ENCODE measurements around the gene C10orf62. TPM values are rescaled to one million over a fixed set of nuclear protein-coding genes. Genes with fewer than 3 reads are reported as not detected.

Gene C10orf62
- total and polyA plus RNA-seq, 2 of the 13 experiments (the other 11 are each of a cell fraction or from before 2014, with no cell fraction given) = 0.61 to 1.6 TPM

DNA sequence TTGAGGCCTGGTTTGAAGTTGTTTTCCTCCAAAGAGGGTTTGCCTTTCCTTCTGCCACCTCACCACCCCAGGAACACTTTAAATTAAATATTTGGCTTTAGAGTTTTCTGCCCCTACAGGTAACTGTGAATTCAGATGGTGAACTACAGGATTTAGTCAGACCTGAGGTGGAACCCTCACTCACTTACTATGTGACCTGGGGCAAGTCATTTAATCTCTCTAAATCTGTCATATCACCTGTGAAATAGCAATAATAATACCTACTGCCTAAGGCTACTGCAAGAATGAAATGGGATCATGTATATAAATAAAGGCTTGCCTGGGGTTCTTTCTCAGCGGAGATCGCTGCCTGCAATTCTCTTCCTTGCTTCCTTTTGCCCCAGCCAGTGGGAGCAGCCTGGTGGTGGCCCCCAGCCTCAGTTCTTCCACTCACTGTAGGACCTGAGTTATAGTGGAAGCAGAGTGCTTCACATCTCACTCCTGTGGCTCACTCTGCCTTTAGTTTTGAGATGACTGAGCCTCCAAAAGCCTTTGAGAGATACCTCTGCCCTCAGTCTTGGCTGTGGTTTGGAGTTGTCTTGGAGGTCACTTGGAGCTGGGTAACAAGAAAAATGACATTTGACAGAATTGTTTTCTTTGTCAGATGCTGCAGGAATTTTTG is 23.1 kb upstream of the C10orf62 start:
- TF ChIP-seq, protein P1, sequence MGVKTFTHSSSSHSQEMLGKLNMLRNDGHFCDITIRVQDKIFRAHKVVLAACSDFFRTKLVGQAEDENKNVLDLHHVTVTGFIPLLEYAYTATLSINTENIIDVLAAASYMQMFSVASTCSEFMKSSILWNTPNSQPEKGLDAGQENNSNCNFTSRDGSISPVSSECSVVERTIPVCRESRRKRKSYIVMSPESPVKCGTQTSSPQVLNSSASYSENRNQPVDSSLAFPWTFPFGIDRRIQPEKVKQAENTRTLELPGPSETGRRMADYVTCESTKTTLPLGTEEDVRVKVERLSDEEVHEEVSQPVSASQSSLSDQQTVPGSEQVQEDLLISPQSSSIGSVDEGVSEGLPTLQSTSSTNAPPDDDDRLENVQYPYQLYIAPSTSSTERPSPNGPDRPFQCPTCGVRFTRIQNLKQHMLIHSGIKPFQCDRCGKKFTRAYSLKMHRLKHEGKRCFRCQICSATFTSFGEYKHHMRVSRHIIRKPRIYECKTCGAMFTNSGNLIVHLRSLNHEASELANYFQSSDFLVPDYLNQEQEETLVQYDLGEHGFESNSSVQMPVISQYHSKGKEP (CRISPR knock-in tag; IDR thresholded peaks at IDR 0.05) = no peak
- intact Hi-C loops (cut with micrococcal nuclease; ENCODE audit: unreplicated experiment) (no loop called here), in situ Hi-C loops (cut with HindIII; ENCODE audit: extremely low pct_ligation_motif_present, low pct_unique_long_range_greater_than_20kb) (no loop called here)
- Histone ChIP-seq H3K36me3 (replicated peaks in 1 of 2; ENCODE audit: control insufficient read depth in 1 of 2, insufficient read depth in 2 of 2, low read length in 2 of 2) (peaks cover 3 to 8% of the 10 kb centered on the region in 2 experiments; a peak in 3 of 5 replicates), H3K4me2 (ENCODE audit: low read depth, low read length) (no peak overlapping the region), H4K20me1 (ENCODE audit: insufficient read depth, low read length) (no peaks in the 10 kb centered on the region), H3K9ac (ENCODE audit: insufficient read depth, low read depth, low read length) (no peak overlapping the region), H3K27ac (ENCODE audit: extremely low read length, insufficient read depth, low read length) (no peak overlapping the region), H2AFZ (ENCODE audit: low read length) (no peak overlapping the region), H3K79me2 (ENCODE audit: insufficient read depth, low read length) (no peaks in the 10 kb centered on the region), H3K27me3 (ENCODE audit: control insufficient read depth in 1 of 2, insufficient read depth in 2 of 2, low read length in 2 of 2) (no peaks in the 10 kb centered on the region), H3K9me3 (ENCODE audit: low read length) (no peaks in the 10 kb centered on the region), H3K4me3 (replicated peaks in 1 of 3; ENCODE audit: insufficient read depth in 1 of 3, low read depth in 2 of 3, low read length in 3 of 3) (no peak overlapping the region), H3K4me1 (ENCODE audit: insufficient read depth, low read length) (no peaks in the 10 kb centered on the region)
- ATAC-seq = no peak
- BruUV-seq (replicated peaks) = no TSS peak
- DNase-seq (ENCODE audit: low spot score) = no peak
- ChIA-PET CTCF (ENCODE audit: low intra/inter-chr PET ratio, low total read pairs) (no interaction called here), POLR2A (no interaction called here)
- 100% methylated on average over 2 of the region's 2 CpGs for WGBS (ENCODE audit: low lambda C conversion rate)
- FAIRE-seq = no peak

DNA sequence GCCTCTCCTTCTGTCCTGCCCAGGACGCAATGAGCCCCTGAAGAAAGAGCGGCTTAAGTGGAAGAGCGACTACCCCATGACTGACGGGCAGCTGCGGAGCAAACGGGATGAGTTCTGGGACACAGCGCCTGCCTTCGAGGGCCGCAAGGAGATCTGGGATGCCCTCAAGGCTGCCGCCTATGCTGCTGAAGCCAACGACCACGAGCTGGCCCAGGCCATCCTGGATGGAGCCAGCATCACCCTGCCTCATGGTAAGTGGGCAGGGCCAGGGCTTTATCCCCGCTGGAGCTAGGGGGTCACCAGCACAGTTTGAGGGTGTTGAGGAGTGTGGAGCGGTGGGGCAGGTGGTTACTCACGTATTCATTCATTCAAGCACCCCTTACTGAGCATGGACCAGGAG is 21.6 kb upstream of the C10orf62 start:
- 95% methylated on average over 15 of the region's 15 CpGs for WGBS (ENCODE audit: low lambda C conversion rate)
- no TSS peak for BruUV-seq (replicated peaks)
- FAIRE-seq (no peak), ATAC-seq (no peak), DNase-seq (ENCODE audit: low spot score) (no peak)
- H4K20me1 ChIP-seq (ENCODE audit: insufficient read depth, low read length) = no peaks in the 10 kb centered on the region
- no peaks in the 10 kb centered on the region for H3K4me1 ChIP-seq (ENCODE audit: insufficient read depth, low read length)
- TF ChIP-seq FOXA3 (CRISPR knock-in tag; IDR thresholded peaks at IDR 0.05) (no peak), KLF11 (CRISPR knock-in tag; IDR thresholded peaks at IDR 0.05) (no peak), ZNF850 (CRISPR knock-in tag; conservative IDR thresholded peaks at IDR 0.05) (no peak)
- TF ChIP-seq, protein P2, sequence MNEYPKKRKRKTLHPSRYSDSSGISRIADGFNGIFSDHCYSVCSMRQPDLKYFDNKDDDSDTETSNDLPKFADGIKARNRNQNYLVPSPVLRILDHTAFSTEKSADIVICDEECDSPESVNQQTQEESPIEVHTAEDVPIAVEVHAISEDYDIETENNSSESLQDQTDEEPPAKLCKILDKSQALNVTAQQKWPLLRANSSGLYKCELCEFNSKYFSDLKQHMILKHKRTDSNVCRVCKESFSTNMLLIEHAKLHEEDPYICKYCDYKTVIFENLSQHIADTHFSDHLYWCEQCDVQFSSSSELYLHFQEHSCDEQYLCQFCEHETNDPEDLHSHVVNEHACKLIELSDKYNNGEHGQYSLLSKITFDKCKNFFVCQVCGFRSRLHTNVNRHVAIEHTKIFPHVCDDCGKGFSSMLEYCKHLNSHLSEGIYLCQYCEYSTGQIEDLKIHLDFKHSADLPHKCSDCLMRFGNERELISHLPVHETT (CRISPR knock-in tag; conservative IDR thresholded peaks at IDR 0.05) = no peak
- TF ChIP-seq, protein P3, sequence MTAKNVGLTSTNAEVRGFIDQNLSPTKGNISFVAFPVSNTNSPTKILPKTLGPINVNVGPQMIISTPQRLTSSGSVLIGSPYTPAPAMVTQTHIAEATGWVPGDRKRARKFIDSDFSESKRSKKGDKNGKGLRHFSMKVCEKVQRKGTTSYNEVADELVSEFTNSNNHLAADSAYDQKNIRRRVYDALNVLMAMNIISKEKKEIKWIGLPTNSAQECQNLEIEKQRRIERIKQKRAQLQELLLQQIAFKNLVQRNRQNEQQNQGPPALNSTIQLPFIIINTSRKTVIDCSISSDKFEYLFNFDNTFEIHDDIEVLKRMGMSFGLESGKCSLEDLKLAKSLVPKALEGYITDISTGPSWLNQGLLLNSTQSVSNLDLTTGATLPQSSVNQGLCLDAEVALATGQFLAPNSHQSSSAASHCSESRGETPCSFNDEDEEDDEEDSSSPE (CRISPR knock-in tag; IDR thresholded peaks at IDR 0.05) = no peak
- TF ChIP-seq, protein P4, sequence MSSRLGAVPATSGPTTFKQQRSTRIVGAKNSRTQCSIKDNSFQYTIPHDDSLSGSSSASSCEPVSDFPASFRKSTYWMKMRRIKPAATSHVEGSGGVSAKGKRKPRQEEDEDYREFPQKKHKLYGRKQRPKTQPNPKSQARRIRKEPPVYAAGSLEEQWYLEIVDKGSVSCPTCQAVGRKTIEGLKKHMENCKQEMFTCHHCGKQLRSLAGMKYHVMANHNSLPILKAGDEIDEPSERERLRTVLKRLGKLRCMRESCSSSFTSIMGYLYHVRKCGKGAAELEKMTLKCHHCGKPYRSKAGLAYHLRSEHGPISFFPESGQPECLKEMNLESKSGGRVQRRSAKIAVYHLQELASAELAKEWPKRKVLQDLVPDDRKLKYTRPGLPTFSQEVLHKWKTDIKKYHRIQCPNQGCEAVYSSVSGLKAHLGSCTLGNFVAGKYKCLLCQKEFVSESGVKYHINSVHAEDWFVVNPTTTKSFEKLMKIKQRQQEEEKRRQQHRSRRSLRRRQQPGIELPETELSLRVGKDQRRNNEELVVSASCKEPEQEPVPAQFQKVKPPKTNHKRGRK (CRISPR knock-in tag; IDR thresholded peaks at IDR 0.05) = no peak
- in situ Hi-C loops (cut with HindIII; ENCODE audit: extremely low pct_ligation_motif_present, low pct_unique_long_range_greater_than_20kb) (no loop called here), intact Hi-C loops (cut with micrococcal nuclease; ENCODE audit: unreplicated experiment) (no loop called here)
- H3K27ac ChIP-seq (ENCODE audit: extremely low read length, insufficient read depth, low read length) = no peak overlapping the region
- no peak overlapping the region for H3K9ac ChIP-seq (ENCODE audit: insufficient read depth, low read depth, low read length)
- no peaks in the 10 kb centered on the region for H3K9me3 ChIP-seq (ENCODE audit: low read length)
- no peak overlapping the region for H3K4me2 ChIP-seq (ENCODE audit: low read depth, low read length)
- ChIA-PET POLR2A (no interaction called here), CTCF (ENCODE audit: low intra/inter-chr PET ratio, low total read pairs) (no interaction called here)
- no peak overlapping the region for H3K4me3 ChIP-seq (replicated peaks in 1 of 3; ENCODE audit: insufficient read depth in 1 of 3, low read depth in 2 of 3, low read length in 3 of 3)
- H3K27me3 ChIP-seq (ENCODE audit: control insufficient read depth in 1 of 2, insufficient read depth in 2 of 2, low read length in 2 of 2) = no peaks in the 10 kb centered on the region
- no peak overlapping the region for H2AFZ ChIP-seq (ENCODE audit: low read length)
- H3K79me2 ChIP-seq (ENCODE audit: insufficient read depth, low read length) = no peaks in the 10 kb centered on the region
- peaks cover 3 to 8% of the 10 kb centered on the region in 2 experiments; a peak in 3 of 5 replicates for H3K36me3 ChIP-seq (replicated peaks in 1 of 2; ENCODE audit: control insufficient read depth in 1 of 2, insufficient read depth in 2 of 2, low read length in 2 of 2)
